ENCODE data around the gene KAT14.
"Not testable (repeated sequence)": the region's sequence is repeated elsewhere in the genome, so short reads cannot be mapped to it uniquely, and the experiment has no call there.

KAT14 gene, protein sequence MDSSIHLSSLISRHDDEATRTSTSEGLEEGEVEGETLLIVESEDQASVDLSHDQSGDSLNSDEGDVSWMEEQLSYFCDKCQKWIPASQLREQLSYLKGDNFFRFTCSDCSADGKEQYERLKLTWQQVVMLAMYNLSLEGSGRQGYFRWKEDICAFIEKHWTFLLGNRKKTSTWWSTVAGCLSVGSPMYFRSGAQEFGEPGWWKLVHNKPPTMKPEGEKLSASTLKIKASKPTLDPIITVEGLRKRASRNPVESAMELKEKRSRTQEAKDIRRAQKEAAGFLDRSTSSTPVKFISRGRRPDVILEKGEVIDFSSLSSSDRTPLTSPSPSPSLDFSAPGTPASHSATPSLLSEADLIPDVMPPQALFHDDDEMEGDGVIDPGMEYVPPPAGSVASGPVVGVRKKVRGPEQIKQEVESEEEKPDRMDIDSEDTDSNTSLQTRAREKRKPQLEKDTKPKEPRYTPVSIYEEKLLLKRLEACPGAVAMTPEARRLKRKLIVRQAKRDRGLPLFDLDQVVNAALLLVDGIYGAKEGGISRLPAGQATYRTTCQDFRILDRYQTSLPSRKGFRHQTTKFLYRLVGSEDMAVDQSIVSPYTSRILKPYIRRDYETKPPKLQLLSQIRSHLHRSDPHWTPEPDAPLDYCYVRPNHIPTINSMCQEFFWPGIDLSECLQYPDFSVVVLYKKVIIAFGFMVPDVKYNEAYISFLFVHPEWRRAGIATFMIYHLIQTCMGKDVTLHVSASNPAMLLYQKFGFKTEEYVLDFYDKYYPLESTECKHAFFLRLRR

DNA sequence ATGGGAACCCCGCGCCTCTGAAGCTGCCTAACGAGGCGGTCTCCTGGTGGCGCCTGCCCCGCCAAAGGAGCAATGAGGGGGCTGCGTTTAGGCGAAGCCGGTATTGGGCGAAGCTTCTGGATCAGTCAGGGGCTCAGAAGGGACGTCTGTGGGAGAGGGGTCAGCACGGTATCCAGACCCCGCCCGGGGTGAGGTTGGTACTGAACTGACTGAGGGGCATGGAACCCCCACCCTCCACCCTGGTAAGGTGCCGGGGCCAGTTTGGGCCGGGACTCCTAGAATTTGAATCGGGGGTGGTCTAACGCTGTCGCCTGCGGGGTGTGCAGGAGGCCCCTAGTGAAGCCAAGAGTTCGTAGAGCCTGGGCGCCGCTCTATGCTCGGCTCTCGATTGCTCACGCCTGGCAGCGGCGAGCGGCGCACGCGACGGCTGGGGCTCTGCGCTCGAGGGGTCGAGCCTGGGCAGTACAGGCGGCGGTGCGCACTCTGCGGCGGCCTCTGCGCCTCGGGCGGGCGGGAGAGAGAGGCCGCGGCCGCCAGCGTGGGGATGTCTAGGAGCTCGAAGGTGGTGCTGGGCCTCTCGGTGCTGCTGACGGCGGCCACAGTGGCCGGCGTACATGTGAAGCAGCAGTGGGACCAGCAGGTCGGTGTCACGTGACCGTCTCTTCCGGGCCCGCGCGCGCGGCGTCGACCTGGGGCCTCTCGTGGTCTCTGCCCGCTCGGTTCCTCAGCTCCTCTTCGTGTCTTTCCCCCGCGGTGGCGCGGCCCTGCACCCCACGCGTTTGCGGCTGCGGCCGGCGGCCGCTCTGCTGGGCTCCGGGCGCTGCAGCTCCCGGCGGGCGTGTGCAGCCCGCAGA, at the start of gene KAT14, which contains the start of gene PET117:
KAT14 (plus strand) TSS at position 452 of the 854 bp plus-strand sequence. CDS start 4,798 bp downstream, outside the sequence.
PET117 (plus strand) TSS at position 452 of the 854 bp plus-strand sequence; CDS start at position 545, 93 bp downstream.
- no peak for DNase-seq

DNA sequence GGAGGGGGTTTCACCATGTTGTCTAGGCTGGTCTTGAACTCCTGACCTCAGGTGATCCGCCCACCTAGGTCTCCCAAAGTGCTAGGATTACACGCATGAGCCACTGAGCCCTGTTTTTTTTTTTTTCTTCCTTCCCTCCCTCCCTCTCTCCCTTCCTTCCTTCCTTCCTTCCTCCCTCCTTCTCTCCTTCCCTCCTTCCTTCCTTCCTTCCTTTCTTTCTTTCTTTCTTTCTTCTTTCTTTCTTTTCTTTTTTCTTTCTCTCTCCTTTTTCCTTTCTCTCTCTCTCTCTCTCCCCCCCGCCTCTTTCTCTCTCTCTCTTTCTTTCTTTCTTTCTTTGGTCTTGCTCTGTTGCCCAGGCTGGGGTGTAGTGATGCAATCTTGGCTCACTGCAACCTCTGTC, 49.4 kb upstream of the KAT14 start:
- DNase-seq: not testable (repeated sequence)

DNA sequence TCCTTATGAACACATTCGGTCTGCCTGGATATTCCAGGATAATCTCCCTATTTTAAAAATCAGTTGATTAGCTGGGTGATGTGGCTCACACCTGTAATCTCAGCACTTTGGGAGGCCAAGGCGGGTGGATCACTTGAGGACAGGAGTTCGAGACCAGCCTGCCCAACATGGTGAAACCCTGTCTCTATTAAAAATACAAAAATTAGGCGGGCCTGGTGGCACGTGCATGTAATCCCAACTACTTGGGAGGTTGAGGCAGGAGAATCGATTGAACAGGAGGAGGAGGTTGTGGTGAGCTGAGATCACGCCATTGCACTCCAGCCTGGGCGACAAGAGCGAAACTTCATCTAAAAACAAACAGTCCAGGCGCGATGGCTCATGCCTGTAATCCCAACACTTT, 48.8 kb upstream of the KAT14 start:
- DNase-seq: not testable (repeated sequence)

DNA sequence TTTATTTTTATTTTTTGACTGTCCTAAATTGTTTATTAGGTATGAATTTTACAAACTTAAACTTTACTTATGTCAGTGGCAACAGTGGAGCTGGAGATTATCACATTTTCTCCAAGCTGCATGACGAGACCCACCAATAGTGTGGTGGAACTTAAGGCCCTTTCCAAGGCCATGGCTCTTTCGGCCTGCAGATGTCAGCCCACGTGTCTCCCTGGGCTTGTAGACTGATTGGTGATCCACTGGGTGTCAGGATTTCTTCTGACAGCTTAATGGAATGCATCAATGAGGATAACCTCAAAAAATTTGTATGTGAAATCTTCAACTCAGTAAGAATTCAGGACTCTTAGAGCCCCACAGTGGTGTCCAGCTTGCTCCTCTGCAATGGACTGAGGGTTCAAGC, 47.6 kb upstream of the KAT14 start:
- DNase-seq: no peak

DNA sequence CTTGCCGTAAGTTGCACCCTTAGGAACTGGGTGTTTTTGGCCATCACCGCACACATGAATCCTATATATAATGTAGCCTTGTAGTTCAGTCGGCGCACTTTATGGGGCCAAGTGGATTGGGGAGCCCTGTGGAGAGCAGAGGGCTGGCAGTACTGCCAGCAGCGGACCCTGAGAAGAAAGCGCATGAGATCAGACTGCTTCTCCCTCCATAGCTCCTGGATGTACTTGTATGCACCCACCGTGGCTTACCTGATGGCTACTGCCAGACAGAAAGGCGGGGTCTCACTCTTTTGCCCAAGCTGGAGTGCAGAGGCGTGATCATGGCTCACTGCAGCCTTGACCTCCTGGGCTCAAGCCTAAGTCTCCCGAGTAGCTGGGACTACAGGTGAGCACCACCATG, 47.2 kb upstream of the KAT14 start:
- DNase-seq: no peak

GRCh38 chr20:18091623-18092022, 46.0 kb upstream of the KAT14 start:
- DNase-seq: no peak

DNA sequence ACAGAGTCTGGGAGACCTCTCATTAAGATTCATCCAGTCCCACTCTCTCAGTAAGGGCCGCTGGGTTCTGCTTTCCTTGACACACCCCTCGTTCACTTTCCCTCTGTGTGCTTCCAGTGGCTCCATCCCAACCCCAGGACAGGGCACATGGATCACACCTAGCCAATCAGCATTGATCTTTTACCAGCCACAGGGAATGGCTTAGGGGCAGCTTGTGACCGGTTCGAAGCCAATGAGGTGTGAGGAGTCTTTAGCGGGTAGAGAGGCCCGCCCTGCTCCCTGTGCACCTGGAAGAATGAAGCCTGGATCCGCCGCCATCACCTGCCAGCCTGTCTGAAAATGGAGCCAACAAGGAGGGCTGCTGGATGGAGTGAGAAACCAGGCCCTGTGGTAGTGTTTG, 44.8 kb upstream of the KAT14 start:
- no peak for DNase-seq

GRCh38 chr20:18093388-18093787, 44.3 kb upstream of the KAT14 start:
- no peak for DNase-seq

GRCh38 chr20:18094191-18094590, 43.5 kb upstream of the KAT14 start:
- no peak for DNase-seq

DNA sequence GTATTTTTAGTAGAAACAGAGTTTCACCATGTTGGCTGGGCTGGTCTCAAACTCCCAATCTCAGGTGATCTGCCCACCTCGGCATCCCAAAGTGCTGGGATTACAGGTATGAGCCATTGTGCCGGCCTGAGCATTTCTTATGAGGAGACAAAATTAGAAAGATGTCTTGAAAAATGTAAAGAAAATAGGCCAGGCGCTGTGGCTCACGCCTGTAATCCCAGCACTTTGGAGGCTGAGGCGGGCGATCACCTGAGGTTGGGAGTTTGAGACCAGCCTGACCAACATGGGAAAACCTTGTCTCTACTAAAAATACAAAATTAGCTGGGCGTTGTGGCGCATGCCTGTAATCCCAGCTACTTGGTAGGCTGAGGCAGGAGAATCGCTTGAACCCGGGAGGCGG, 37.1 kb upstream of the KAT14 start:
- DNase-seq: not testable (repeated sequence)

DNA sequence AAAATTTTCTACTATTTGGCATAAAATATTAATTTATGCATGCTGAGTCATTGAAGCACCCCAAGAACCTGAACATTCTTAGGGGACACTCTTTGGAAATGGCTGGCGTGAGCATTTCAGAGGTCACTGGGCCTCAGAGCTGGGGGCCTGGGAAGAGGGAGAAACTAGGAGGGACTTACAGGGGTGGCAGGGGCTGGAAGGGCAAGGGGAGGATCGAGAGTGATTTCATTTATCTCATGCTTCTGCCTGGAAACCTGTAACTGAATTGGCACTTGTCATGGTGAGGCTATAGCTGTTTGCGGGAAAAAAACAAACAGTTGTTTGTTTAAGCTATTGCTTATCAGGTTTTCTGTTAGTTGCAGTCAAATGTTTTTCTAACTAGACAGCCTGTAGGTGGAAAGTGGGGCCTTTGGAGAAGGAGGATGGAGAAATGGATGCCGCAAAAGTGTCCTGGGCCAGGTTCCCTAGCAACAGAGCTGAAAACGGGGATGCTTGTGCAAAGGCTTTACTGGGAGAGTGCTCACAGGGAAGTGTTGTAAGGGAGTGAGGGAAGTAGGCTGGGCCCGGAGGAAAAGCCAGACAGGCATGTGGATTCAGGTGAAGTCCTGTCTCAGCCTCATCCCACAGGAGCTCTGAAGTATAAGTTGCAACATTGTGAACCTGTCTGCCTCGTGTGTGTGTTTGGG, 36.4 kb upstream of the KAT14 start:
- no peak for DNase-seq

- no peak for DNase-seq
Observed at GRCh38 chr20:18103497-18103896, 34.2 kb upstream of the KAT14 start.

- no peak for DNase-seq
Observed at GRCh38 chr20:18108326-18108725, 29.3 kb upstream of the KAT14 start.

DNA sequence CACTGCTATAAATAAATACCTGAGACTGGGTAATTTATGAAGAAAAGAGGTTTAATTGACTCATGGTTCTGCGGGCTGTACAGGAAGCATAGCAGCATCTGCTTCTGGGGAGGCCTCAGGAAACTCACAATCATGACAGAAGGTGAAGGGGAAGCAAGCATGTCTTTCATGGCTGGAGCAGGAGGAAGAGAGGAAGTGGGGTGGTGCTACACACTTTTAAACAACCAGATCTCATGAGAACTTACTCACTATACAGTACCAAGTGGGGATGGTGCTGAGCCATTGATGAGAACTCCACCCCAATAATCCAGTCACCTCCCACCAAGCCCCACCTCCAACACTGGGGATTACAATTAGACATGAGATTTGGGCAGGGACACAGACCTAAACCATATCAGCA, 9.1 kb upstream of the KAT14 start:
- DNase-seq: not testable (repeated sequence)

GRCh38 chr20:18132663-18133062, 5.0 kb upstream of the KAT14 start:
- DNase-seq: no peak

DNA sequence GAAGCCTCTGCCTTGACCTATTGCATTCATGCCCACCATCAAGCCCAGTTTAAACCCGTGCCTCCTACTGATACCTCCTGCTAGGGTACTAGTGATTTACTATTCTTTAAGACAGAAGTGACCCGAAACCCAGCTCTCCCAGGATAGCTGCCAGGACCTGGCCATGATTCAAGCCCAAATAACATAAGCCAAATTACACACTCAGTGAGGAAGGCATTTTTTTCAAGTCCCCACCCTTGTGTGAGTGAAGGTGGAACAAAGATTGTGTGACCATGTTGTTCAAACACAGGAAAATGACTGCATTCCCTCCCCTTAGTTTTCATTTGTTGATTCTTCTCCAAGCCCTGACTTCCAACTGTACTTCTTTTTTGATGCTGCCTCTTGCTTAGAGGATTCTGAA, 3.7 kb upstream of the KAT14 start:
- no peak for DNase-seq

DNA sequence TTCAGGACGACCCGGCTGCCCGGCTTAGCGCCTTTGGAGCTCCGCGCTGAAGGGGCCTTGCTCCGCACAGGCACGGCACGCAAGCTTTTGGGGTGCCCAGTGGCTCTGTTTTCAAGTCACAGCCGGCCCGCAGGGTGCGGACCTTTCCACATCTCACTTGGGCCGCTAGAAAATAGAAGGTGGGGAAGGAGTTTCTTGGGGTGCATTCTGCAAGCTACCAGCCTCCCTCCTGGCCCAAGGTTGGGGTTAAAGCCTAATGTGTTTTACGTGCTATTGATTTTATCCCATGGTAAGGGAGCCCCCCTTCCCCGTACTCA, 561 bp downstream of the KAT14 start:
- DNase-seq: no peak

DNA sequence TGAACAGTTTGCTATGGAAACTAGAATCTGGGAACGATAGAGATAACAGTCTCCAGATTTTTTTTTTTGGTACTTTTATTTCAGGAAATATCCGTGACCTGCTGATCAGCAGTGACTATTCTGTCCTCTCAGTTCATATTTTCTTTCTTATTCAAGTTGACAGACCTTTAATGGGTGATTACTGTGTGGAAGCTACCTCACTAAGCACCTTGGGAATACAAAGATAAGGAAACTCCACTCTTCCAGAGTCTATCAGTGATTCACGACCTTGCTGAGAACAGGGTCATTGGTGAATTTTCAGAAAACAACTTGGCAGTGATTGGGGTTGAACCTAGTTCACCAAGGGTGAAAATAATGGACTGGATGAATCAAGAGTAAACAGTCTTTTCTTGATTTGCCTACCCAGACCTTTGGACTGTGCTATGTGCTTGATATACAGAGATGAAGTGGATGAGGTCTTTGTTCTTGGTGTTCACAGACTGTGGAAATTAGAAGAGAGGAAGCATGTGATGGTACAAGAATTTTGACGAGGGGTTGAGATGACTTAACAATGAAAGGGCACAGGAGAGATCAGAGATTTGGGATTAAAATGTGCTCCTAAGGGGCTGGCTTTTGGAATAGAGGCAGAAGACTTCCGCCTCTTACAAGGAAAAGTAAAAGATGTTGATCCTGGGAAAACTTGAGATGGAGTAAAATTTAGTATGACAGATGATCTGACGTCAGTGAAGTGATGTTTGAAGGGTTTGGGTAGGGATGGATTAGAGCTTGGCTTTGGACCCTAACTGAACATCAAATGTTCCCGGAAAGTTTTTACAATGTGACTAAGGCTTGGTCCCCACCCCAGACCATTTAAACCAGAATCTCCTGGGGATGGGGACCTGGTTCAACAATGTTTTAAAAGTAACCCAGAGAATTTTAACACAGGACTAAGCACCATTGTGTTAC, 1.2 kb downstream of the KAT14 start:
- DNase-seq: no peak

DNA sequence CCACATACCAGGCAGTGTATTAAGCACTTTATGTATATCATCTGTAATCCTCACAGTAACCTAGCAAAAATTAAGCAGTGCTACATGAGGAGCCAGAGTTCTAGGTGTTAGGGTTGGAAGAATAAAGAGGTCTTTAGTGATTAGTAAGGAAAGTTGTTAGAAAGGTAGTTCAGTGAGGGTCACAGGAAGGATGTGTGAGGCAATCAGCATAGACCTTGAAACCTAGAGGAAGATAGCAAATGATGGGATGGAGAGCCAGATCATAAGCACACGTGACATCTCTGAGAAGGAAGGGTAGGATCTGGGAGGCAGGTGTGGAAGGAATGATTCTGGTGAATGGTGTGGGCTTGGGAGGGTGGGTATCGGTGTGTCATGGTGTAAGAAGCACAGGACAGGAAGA, 2.2 kb downstream of the KAT14 start:
- no peak for DNase-seq

- DNase-seq: no peak
Observed at GRCh38 chr20:18144541-18145099, 7.0 kb downstream of the KAT14 start.

DNA sequence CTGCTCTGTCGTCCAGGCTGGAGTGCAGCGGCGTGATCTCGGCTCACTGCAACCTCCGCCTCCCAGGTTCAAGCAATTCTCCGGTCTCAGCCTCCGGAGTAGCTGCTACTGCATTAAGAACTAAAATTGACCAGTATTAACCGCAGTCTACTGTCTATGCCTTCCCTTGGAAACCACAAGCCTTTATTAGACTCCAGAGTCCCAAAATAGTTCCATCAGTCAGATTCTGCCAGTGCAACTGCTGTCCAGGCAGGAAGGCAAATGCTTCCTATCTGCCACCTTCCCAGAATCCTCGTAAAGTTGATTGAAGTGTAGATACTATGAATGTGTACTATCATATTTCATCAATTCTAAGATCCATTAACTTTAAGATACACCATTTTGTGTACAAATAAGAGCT, 16.7 kb downstream of the KAT14 start:
- DNase-seq: no peak

All from NCI-H187 treated with DMSO at 0.1 percent for 48 hours (cell line).